Activated gamma-delta T cell treated with Interleukin-2 at 50 U/mL for 16 hours (primary cell): Measurements from ENCODE around the gene SLC66A3.

Experiments
- DNase-seq: peaks from one replicate; pipeline ENCODE4 v3.0.0-alpha.2; 2020

Gene SLC66A3

GRCh38 chr2:11220445-11220844, 65.2 kb downstream of the SLC66A3 start:
- DNase-seq: no peak

- no peak for DNase-seq
Observed at GRCh38 chr2:11222845-11223244, 67.6 kb downstream of the SLC66A3 start.

GRCh38 chr2:11224887-11225286, 69.6 kb downstream of the SLC66A3 start:
- DNase-seq: no peak

- no peak for DNase-seq
Observed at GRCh38 chr2:11227595-11227994, 72.3 kb downstream of the SLC66A3 start.
